AML-193 (cell line): ENCODE results near the gene HCLS1.
"Not testable (repeated sequence)": the region's sequence is repeated elsewhere in the genome, so short reads cannot be mapped to it uniquely, and the experiment has no call there.

Source experiments
- DNase-seq, 2 experiments: peaks; one replicate each; lab custom pipeline; 2025; lab: John Stamatoyannopoulos, UW

HCLS1 gene

GRCh38 chr3:121654493-121655385, 6.0 kb downstream of the HCLS1 start:
- DNase-seq: no peak

GRCh38 chr3:121651684-121652083, 9.0 kb downstream of the HCLS1 start:
- no peak for DNase-seq

- no peak for DNase-seq
Observed at GRCh38 chr3:121649645-121650044, 11.1 kb downstream of the HCLS1 start.

GRCh38 chr3:121648219-121648958, 12.3 kb downstream of the HCLS1 start:
- DNase-seq: no peak

GRCh38 chr3:121645054-121645453, 15.6 kb downstream of the HCLS1 start:
- no peak for DNase-seq

- DNase-seq: no peak
Observed at GRCh38 chr3:121642601-121643314, 17.9 kb downstream of the HCLS1 start.

- DNase-seq: no peak
Observed at GRCh38 chr3:121641127-121641526, 19.6 kb downstream of the HCLS1 start.

GRCh38 chr3:121637922-121638321, 22.8 kb downstream of the HCLS1 start:
- DNase-seq: no peak

- no peak for DNase-seq
Observed at GRCh38 chr3:121630355-121630754, 30.3 kb downstream of the HCLS1 start.

GRCh38 chr3:121629601-121630000, 31.1 kb downstream of the HCLS1 start:
- DNase-seq: no peak

GRCh38 chr3:121627622-121628021, 33.1 kb downstream of the HCLS1 start:
- DNase-seq: no peak

- no peak for DNase-seq
Observed at GRCh38 chr3:121627211-121627610, 33.5 kb downstream of the HCLS1 start.

GRCh38 chr3:121626495-121626894, 34.2 kb downstream of the HCLS1 start:
- DNase-seq: no peak

GRCh38 chr3:121624147-121624899, 36.4 kb downstream of the HCLS1 start:
- DNase-seq: no peak

- DNase-seq: no peak
Observed at GRCh38 chr3:121621491-121621890, 39.2 kb downstream of the HCLS1 start.

GRCh38 chr3:121619691-121620090, 41.0 kb downstream of the HCLS1 start:
- DNase-seq: no peak

- no peak for DNase-seq
Observed at GRCh38 chr3:121606106-121606505, 54.6 kb downstream of the HCLS1 start.

- DNase-seq: no peak
Observed at GRCh38 chr3:121604759-121605158, 55.9 kb downstream of the HCLS1 start.

GRCh38 chr3:121601212-121601812, 59.4 kb downstream of the HCLS1 start:
- DNase-seq: no peak

GRCh38 chr3:121599900-121600299, 60.8 kb downstream of the HCLS1 start:
- not testable (repeated sequence) for DNase-seq

GRCh38 chr3:121598564-121598963, 62.1 kb downstream of the HCLS1 start:
- no peak for DNase-seq
